Measurements from ENCODE around the gene SH3GL1.

DNA sequence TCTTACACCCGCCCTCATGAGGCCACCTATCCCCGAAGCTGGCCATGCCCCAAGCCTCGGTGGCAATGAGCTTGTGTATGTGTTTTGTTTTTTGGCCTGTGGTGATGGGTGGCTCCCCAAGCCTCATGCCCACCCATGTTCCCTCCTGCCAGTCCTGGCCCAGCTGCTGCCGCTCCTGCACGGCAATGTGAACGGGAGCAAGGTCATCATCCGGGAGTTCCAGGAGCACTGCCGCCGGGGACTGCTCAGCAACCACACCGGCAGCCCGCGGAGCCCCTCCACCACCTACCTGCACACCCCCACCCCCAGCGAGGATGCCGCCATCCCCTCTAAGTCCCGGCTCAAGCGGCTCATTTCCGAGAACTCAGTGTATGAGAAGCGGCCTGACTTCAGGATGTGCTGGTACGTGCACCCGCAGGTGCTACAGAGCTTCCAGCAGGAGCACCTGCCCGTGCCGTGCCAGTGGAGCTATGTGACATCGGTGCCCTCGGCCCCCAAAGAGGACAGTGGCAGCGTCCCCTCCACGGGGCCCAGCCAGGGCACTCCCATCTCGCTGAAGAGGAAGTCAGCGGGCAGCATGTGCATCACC, 32.7 kb upstream of the SH3GL1 start:
- TF ChIP-seq YY1 (IDR thresholded peaks at IDR 0.05; ENCODE audit: insufficient read depth, insufficient read length) = no peak
- TF ChIP-seq ZNF274 (IDR thresholded peaks at IDR 0.05; ENCODE audit: low read depth, low read length) = no peak
- TF ChIP-seq SUZ12 (IDR thresholded peaks at IDR 0.05; ENCODE audit: extremely low read depth, insufficient read depth, insufficient read length) = no peak
